ENCODE data around the gene SMPD3.

- TF ChIP-seq CTCF (conservative IDR thresholded peaks at IDR 0.05; ENCODE audit: low read depth, low read length) (no peak), EZH2 (IDR thresholded peaks at IDR 0.05; ENCODE audit: borderline replicate concordance, low read depth, low read length, poor library complexity, severe bottlenecking) (no peak)
These were observed 31.0 kb upstream of the SMPD3 start for GRCh38 chr16:68479271-68479670.
